PC-3 (cell line): ENCODE results near the gene ABCC8. TPM values are rescaled to one million over a fixed set of nuclear protein-coding genes. Genes with fewer than 3 reads are reported as not detected.

Experiments
- ATAC-seq: fragments of 200-7000 bp; cut with Tn5 transposase; 2 replicates; pipeline ENCODE4 v1.9.1; 2020; ENCODE audit warnings: mild to moderate bottlenecking, moderate library complexity
- BruUV-seq: library from RNA; stranded (reverse); fragments of 400-500 nt; replicated peaks from 2 replicates; lab custom pipeline; 2021; lab: Mats Ljungman, UMichigan
- CTCF ChIA-PET: fragments of 300-600 bp; sonication (Branson Sonifier 250); formaldehyde crosslinking; loops from one replicate; lab custom pipeline; 2022; ENCODE audit warnings: antibody characterized with exemption; lab: Charles Lee
- POLR2A ChIA-PET: fragments of 300-600 bp; sonication (Branson Sonifier 250); formaldehyde crosslinking; loops from one replicate; lab custom pipeline; 2022; ENCODE audit warnings: antibody characterized with exemption; ENCODE audit not compliant: unreplicated experiment; lab: Charles Lee
- DNase-seq: peaks from one replicate; pipeline ENCODE4 v3.0.0-alpha.2; 2015
- H2AFZ ChIP-seq: fragments of 300-600 bp; sonication (generic); 2 replicates; pipeline ENCODE4 v1.6.0; 2016; ENCODE audit warnings: antibody characterized with exemption, low read length
- H3F3A ChIP-seq: fragments of 300-600 bp; sonication (generic); one replicate; pipeline ENCODE4 v1.6.0; 2017; ENCODE audit warnings: antibody characterized with exemption, low read length, control low read depth, mild to moderate bottlenecking; ENCODE audit not compliant: unreplicated experiment
- H3K27ac ChIP-seq: fragments of 300-600 bp; sonication (generic); 2 replicates; pipeline ENCODE4 v1.5.1; 2016; ENCODE audit warnings: mild to moderate bottlenecking, low read length
- H3K27me3 ChIP-seq: fragments of 300-600 bp; sonication (generic); 2 replicates; pipeline ENCODE4 v1.6.1; 2016; ENCODE audit warnings: low read length, mixed read lengths
- H3K36me3 ChIP-seq: fragments of 300-600 bp; sonication (generic); 2 replicates; pipeline ENCODE4 v1.6.1; 2016; ENCODE audit warnings: low read depth, mixed run types, low read length, mixed read lengths
- H3K4me1 ChIP-seq: fragments of 300-600 bp; sonication (generic); 2 replicates; pipeline ENCODE4 v1.5.1; 2016; ENCODE audit warnings: low read length; ENCODE audit not compliant: insufficient read depth
- H3K4me2 ChIP-seq: fragments of 300-600 bp; sonication (generic); 2 replicates; pipeline ENCODE4 v1.6.0; 2016; ENCODE audit warnings: low read length
- H3K4me3 ChIP-seq: fragments of 300-600 bp; sonication (generic); 2 replicates; pipeline ENCODE4 v1.5.1; 2016; ENCODE audit warnings: mild to moderate bottlenecking, low read length, mixed read lengths
- H3K79me2 ChIP-seq: fragments of 300-600 bp; sonication (generic); 2 replicates; pipeline ENCODE4 v1.6.1; 2017; ENCODE audit warnings: low read length, mixed read lengths
- H3K9ac ChIP-seq: fragments of 300-600 bp; sonication (generic); 2 replicates; pipeline ENCODE4 v1.6.0; 2016; ENCODE audit warnings: mild to moderate bottlenecking, low read length
- H3K9me2 ChIP-seq: fragments of 300-600 bp; sonication (generic); replicated peaks from 2 replicates; pipeline ENCODE4 v1.6.1; 2016; ENCODE audit warnings: mixed run types, low read length, mixed read lengths
- H3K9me3 ChIP-seq: fragments of 300-600 bp; sonication (generic); 2 replicates; pipeline ENCODE4 v1.6.1; 2016; ENCODE audit warnings: low read length, mixed read lengths
- H4K20me1 ChIP-seq: fragments of 300-600 bp; sonication (generic); 2 replicates; pipeline ENCODE4 v1.6.1; 2016; ENCODE audit warnings: low read length, mixed read lengths
- CTCF ChIP-seq: fragments of 300-600 bp; sonication (generic); conservative IDR thresholded peaks from 2 replicates; pipeline ENCODE4 v1.5.1; 2017; ENCODE audit warnings: antibody characterized with exemption, low read depth, mild to moderate bottlenecking, low read length
- EZH2 ChIP-seq: fragments of 300-600 bp; sonication (generic); IDR thresholded peaks from one replicate; pipeline ENCODE4 v1.6.1; 2017; ENCODE audit warnings: antibody characterized with exemption, mild to moderate bottlenecking, low read length; ENCODE audit not compliant: unreplicated experiment
- EZH2phosphoT487 ChIP-seq: fragments of 300-600 bp; sonication (generic); IDR thresholded peaks from 2 replicates; pipeline ENCODE4 v1.6.1; 2018; ENCODE audit warnings: mild to moderate bottlenecking, antibody characterized with exemption, low read length, borderline replicate concordance
- intact Hi-C: fragments of 100-400 bp; cut with micrococcal nuclease; formaldehyde crosslinking; loops from 2 replicates; pipeline ENCODE4 v1.9.0; 2023
- total RNA-seq: library from RNA; depleted of rRNA; stranded (reverse); fragments of >200 nt; gene quantifications from 2 replicates; pipeline ENCODE4 v1.2.3, GENCODE V29; 2014

ABCC8 gene
- total RNA-seq, 1 experiment from 2014 or later, result not detected

- Histone ChIP-seq H3K4me3 (no peak overlapping the region), H3K27ac (no peak overlapping the region), H3K9ac (no peak overlapping the region), H3K9me2 (no peaks in the 10 kb centered on the region), H2AFZ (no peak overlapping the region), H3F3A (no peaks in the 10 kb centered on the region), H3K27me3 (peaks cover 56% of the 10 kb centered on the region), H3K4me2 (no peak overlapping the region), H3K4me1 (no peaks in the 10 kb centered on the region), H3K36me3 (no peaks in the 10 kb centered on the region), H3K9me3 (no peaks in the 10 kb centered on the region), H4K20me1 (no peaks in the 10 kb centered on the region), H3K79me2 (no peaks in the 10 kb centered on the region)
- TF ChIP-seq EZH2, result no peak
- no peak for TF ChIP-seq CTCF
- TF ChIP-seq EZH2phosphoT487, result no peak
- DNase-seq, result no peak
- no peak for ATAC-seq
- intact Hi-C loops, result no loop called here
- BruUV-seq, result no TSS peak
- POLR2A ChIA-PET, result no interaction called here
- CTCF ChIA-PET, result no interaction called here
Measured at GRCh38 chr11:17458268-17458667, 18.4 kb downstream of the ABCC8 start.

GRCh38 chr11:17457396-17458173, 19.1 kb downstream of the ABCC8 start:
- no peaks in the 10 kb centered on the region for H3K79me2 ChIP-seq
- no peaks in the 10 kb centered on the region for H3K4me1 ChIP-seq
- H3K36me3 ChIP-seq, result no peaks in the 10 kb centered on the region
- no peak overlapping the region for H3K4me3 ChIP-seq
- H3K9me3 ChIP-seq, result no peaks in the 10 kb centered on the region
- no peak for TF ChIP-seq EZH2phosphoT487
- POLR2A ChIA-PET, result no interaction called here
- no peak for ATAC-seq
- H3K9ac ChIP-seq, result no peak overlapping the region
- intact Hi-C loops, result no loop called here
- no peaks in the 10 kb centered on the region for H4K20me1 ChIP-seq
- CTCF ChIA-PET, result interaction anchor here (0.5 kb wide), 1 partner anchor 103 kb away, joined by 3 read pairs; no protein-coding TSS in a partner anchor
- no TSS peak for BruUV-seq
- H2AFZ ChIP-seq, result no peak overlapping the region
- H3K27ac ChIP-seq, result no peak overlapping the region
- H3K9me2 ChIP-seq, result no peaks in the 10 kb centered on the region
- peaks cover 62% of the 10 kb centered on the region for H3K27me3 ChIP-seq
- DNase-seq, result no peak
- H3K4me2 ChIP-seq, result no peak overlapping the region
- H3F3A ChIP-seq, result no peaks in the 10 kb centered on the region

GRCh38 chr11:17452668-17453067, 24.0 kb downstream of the ABCC8 start:
- Histone ChIP-seq H3K9ac (no peak overlapping the region), H3K27ac (no peak overlapping the region), H3K4me1 (no peaks in the 10 kb centered on the region), H3K27me3 (peaks cover 78% of the 10 kb centered on the region), H4K20me1 (no peaks in the 10 kb centered on the region), H2AFZ (no peak overlapping the region), H3K79me2 (no peaks in the 10 kb centered on the region), H3K4me2 (no peak overlapping the region), H3K9me2 (no peaks in the 10 kb centered on the region), H3K9me3 (no peaks in the 10 kb centered on the region), H3F3A (no peaks in the 10 kb centered on the region), H3K4me3 (no peak overlapping the region), H3K36me3 (no peaks in the 10 kb centered on the region)
- ATAC-seq (no peak), DNase-seq (no peak)
- intact Hi-C loops, result no loop called here
- CTCF ChIA-PET, result no interaction called here
- no TSS peak for BruUV-seq
- TF ChIP-seq CTCF (no peak), EZH2phosphoT487 (no peak), EZH2 (no peak)
- POLR2A ChIA-PET, result no interaction called here
